Superior temporal gyrus (tissue), 1 donor: Measurements from ENCODE around the gene CDH10.

Source experiments
- DNase-seq: peaks from one replicate; pipeline ENCODE4 v3.0.0-alpha.2; 2016; ENCODE audit errors: extremely low spot score

The CDH10 gene

DNA sequence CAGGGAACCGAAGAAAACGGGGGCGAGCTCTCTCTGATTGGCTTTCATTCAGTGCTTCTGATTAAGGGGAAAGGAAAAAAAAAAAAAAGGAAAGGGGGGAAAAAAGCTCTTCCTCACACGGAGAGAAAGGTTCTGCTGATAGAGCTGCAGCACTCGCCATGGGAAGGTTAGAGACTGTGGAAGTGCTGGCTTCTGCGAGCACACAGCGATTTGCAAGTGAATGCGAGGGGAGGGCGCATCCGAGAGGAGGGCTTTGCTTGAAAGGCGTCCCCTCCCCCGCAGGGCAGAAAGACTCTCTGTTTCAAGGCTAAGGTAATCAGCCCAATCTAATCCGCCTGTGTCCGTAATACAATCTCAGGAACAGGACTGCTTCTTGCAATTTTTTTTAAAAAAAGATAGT lies at the start of gene CDH10:
Gene CDH10 (minus strand): TSS at position 218 of the 400 bp plus-strand sequence. CDS start 51,488 bp downstream, outside the sequence.
- DNase-seq: peak; percentile 73

DNA sequence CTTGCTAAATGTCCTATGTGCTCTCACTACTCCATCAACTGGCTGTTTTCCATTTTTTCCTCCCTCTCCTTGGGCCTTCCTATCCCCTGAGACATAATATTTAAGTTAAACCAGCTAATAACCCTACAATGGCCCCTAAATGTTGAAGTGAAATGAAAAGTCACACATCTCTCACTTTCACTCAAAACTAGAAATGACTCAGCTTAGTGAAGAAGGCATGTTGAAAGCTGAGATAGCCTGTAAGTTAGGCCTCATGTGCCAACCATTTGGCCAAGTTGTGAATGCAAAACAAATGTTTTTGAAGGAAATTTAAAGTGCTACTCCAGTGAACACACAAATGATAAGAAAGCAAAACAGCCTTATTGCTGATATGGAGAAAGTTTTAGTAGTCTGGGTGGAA lies 48.8 kb upstream of the CDH10 start:
- DNase-seq: no peak

- DNase-seq: no peak
Observed at GRCh38 chr5:24691074-24691473, 46.3 kb upstream of the CDH10 start.

DNA sequence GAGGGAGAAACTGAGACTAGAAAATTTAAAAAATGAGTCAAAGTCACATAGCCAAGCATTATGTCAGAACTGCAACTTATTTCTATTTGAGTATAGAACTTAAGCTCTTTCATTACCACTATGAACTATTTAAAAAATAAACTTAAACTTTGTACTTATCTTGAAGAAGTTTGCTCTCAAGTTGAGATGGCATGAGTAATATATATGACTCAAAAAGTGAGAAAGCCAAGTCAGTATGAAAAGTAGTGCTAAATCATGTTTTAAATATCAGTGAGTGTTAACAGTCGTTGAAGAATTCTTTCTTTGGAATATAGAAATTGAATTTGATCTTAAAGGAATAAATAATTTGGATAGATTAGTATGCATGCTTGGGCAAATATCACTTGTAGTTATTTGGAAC lies 36.3 kb upstream of the CDH10 start:
- no peak for DNase-seq

- no peak for DNase-seq
Observed at GRCh38 chr5:24668050-24668449, 23.3 kb upstream of the CDH10 start.

- no peak for DNase-seq
Observed at GRCh38 chr5:24649531-24649930, 4.8 kb upstream of the CDH10 start.

DNA sequence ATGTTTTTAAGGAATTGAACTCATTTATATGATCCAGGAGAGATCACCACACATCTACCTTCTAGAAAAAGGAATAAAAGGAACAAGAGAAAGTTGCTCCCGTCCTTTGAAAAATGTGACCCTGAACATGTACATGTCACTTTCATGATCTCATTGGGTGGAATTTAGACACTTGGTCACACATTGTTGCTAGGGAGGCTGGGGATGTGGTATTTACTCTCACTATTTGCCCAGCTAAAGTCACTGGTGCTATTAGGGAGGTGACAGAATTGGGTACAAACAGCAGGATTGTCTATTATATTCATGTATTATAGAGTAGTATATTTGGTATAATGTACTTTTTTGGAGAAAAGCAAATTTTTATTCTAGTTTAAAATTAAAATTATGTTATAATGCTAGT lies 2.1 kb upstream of the CDH10 start:
- no peak for DNase-seq

- DNase-seq: peak; percentile 51
Observed at GRCh38 chr5:24645483-24645882, 705 bp upstream of the CDH10 start.

- peak; percentile 47 for DNase-seq
Observed at GRCh38 chr5:24643880-24644279, 898 bp downstream of the CDH10 start.

DNA sequence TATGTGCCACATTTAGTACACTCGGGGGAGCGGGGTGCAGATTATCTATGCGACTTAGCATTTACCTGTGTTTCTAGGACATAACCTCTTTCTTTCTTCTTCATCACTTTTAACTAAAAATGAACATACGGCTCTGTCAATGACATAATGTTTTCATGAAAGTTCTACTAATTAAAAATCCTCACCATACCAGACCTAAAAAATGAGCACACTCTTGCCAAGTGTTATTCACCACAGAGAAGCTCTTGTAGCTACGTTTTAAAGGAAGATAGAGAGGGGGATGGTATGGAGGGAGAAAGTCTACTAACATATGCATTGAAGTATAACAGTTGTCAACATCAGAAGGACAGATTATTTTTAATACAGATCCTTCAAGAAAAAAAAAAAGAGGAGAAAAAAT lies 1.6 kb downstream of the CDH10 start:
- DNase-seq: peak; percentile 66

DNA sequence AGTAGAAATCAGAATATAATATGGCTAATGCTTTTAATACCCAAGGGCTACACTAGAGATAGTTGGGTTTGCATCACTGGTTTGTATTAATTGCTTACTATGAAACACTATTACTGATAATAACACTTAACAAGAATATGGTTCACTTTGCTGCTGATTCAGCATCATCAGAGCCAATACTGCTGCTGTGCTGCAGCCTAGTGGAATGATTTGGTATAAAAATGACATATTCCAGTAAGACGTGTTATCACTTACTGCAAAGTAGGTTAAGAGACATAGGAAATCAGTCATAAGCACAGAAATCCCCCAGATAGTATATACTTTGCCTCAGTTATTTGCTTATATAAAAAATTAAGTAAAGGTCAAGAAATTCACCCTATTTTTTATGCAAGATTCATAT lies 2.8 kb downstream of the CDH10 start:
- DNase-seq: peak; percentile 81

DNA sequence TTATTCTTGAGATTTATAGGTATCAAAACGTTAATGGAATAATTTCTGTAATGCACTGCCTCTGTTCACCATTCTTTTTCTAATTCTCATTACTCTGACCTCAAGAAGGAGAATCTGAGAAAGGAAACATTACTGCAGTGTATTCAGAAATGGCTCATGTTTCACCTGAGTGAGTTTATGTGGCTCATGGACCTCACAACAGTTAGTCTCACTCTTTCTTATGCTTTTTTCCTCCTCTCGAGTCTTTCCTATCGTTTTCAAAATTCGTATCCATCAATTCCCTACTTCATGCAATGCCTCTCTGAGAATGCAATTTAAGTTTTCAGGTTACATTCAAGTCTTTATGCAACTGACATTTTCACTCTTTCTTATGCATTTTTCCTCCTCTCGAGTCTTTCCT lies 9.6 kb downstream of the CDH10 start:
- DNase-seq: peak; percentile 57

- peak; percentile 92 for DNase-seq
Observed at GRCh38 chr5:24633715-24634325, 11.0 kb downstream of the CDH10 start.

DNA sequence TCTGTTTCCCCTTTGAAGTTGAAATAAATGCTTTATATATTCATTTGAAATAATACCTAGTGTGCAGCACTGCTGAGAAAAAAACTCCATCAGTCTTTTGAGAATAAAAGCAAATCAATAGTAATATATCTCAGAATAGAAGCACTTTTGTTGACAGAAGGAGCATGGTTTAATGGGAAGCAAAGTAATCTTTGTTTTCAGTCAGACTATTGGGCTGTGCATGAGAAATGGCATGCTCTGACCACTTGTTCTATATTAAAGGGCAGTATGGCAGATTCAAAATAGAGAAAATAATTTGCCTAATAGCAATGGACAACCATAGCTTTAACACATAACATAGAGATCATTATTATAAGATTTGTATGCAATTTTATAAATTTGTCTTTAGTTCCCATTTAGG lies 12.4 kb downstream of the CDH10 start:
- DNase-seq: no peak

DNA sequence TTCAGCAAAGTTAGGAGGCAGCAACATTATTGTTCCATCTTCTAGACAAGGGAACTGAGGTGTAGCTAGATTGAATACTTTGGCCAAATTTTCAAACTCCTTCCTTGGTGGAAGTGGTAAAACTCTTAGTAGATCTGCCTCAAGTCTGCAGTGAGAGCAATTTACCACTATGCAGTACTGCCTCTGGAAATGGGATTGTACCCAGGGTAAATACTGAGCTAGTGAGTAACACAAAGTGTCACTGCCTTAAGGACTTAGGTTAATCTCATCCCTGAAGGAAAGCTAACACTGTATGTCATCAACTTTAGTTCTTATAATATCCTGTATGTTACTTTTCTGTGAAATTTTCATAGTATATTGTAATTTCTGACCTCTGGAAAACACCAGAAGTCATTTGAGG lies 13.9 kb downstream of the CDH10 start:
- no peak for DNase-seq

DNA sequence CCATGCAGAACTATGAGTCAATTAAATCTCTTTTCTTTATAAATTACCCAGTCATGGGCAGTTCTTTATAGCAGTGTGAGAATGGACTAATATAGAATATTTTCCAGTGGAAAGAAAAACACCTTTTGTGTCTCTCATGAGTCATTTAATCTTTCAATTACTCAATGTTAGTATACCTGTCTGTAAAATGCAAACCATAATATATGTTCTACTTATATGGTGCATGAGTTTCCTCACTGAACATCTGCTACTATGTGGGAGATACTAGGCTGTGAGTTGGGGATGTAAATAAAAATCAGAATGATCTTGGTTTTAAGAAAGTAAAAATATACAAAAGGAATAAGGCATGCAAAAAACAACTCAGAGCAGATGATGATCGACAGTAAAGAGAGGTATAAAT lies 15.0 kb downstream of the CDH10 start:
- DNase-seq: no peak

DNA sequence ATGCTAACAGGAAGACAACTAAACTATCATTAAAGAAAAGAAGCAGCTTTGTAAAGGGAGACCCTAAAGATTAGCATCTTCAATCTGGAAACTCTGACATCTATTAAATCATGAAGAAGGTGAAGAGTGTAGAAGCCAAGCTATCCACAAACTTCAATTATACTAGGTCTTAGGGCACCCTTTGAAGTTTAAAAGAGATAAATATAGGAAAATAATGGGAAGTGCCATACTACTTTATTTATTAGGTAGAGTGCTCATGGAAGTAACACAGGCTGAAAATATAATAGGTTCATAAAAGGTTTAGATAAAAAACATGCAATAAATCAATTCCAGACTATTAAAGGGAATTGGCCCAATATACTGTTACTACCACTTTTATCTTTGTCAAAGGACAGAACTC lies 19.9 kb downstream of the CDH10 start:
- DNase-seq: no peak

- DNase-seq: no peak
Observed at GRCh38 chr5:24623624-24624023, 21.2 kb downstream of the CDH10 start.

GRCh38 chr5:24623031-24623430 lies 21.7 kb downstream of the CDH10 start:
- no peak for DNase-seq

GRCh38 chr5:24621792-24622191 lies 23.0 kb downstream of the CDH10 start:
- no peak for DNase-seq

GRCh38 chr5:24616566-24616965 lies 28.2 kb downstream of the CDH10 start:
- DNase-seq: no peak

DNA sequence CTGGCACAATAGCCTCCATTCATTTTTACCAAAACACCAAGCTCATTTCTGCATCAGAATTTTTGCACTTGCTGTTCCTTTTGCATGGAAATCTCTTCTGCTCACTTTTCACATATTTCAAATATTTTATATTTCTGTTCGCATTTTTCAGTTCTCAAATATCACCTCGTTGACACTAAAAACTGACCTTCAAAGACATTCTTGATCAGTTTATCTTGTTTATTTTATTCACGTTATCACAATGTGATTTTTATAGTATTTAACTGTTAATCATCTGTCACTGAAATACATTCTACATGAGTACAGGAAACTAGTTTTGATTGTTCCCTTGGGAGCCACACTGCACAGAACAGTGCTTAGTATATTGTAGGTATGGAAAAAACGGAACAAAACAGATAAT lies 29.6 kb downstream of the CDH10 start:
- no peak for DNase-seq

DNA sequence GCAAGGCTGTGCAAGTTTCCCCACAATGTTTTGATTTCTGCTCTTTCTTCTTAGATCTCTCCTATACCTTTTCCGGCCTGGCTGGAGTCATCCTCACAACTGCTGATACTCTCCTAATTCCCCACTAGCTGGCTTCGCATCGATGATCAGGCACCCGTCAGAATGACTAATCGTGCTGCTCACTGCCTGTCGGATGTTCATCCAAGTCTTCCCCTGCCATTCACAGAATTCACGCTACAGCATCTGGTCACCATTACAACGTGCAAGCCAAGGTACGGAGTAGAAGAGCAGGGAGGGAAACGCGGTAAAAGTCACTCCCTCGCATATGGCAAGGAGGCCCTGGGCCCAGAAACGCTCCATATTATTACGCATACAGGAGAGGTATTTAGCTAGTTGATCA lies 35.1 kb downstream of the CDH10 start:
- DNase-seq: no peak

- DNase-seq: no peak
Observed at GRCh38 chr5:24606971-24607370, 37.8 kb downstream of the CDH10 start.
